Measurements from ENCODE around the gene CGRRF1.

CGRRF1 gene

DNA sequence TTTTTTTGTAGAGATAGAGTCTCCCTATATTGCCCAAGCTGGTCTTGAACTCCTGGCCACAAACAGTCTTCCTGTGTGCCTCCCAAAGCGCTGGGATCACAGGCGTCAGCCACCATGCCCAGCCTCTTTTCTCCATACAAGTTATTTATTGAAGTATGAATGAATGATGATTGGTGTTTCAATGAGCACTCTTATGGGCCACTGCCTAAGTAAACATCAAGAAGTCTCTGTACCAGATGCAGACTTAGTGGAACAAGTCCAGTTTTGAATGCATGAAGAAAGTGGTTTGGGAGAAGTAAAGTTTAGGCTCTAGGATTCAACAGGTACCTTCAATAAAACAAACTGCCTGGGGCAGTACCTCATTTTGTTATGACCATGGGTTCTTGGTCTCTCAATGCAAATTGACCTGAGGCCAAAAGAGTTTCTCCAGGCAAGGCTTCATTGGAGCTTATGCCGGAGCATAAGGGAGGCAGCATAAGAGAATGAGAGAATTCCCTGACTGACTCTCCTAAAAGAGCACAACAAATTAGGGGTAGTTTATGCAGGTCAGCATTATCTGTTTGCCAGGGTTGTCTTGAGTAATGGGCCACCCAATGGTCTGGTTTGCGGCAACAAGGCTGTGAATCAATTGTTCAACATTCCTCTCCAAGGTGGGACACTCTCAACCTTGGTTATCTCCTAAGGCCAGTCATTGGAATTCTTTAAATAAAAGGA lies 19.8 kb upstream of the CGRRF1 start:
- DNase-seq: no peak

DNA sequence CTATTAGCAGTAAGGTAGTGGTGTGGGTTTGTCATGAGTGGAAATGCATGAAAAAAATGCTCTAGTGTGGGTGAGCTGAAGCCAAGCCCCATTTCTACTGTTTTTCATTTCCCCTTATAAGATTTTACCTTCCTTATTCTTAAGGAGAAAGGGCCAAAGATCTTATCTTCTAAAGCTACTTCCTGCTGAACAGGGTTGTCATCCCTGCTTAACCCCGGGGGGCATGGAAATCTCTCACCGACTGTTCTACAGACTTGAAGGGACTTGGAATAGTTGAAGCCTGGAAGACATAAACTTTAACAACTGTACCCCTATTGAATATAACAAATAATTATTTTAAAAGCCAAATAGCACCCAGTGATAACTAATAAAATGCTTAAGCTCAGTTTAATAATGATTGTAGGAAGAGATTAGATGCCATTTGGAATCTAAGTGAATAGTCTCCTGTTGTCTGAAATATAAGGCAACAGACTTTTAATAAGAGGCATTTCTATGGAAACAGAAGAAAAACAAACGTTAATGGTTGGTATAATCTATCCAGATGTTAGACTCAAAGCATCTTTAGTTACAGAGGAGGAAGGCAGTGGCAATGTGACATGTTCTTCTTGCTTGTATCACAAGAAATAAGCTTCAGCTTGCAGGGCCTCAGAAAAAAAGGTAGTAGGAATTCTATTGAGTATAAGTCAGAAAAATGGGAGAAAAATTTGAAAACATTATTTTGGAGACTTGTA lies 19.1 kb upstream of the CGRRF1 start:
- DNase-seq: no peak

GRCh38 chr14:54493293-54493692 lies 16.4 kb upstream of the CGRRF1 start:
- no peak for DNase-seq

DNA sequence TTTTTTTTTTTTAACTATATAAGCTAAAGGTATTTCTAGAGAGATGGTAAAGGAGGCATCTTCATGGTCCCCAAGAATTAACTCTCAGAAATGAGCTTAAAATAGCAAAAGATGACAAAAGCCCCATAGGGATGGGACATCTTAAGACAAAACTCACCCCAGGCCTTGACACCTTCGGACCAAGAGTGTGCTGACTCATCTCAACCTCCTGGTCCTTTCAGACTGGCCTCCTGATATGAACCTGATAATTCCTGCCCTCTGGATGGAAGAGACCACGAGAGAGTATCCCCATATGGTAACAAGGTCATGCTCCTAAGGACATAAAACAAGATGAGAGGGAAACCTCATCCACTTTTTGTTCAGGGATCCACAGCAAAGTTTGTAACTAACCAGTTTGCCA lies 12.5 kb upstream of the CGRRF1 start:
- no peak for DNase-seq

GRCh38 chr14:54498095-54498531 lies 11.6 kb upstream of the CGRRF1 start:
- DNase-seq: no peak

- DNase-seq: no peak
Observed at GRCh38 chr14:54498579-54498978, 11.1 kb upstream of the CGRRF1 start.

DNA sequence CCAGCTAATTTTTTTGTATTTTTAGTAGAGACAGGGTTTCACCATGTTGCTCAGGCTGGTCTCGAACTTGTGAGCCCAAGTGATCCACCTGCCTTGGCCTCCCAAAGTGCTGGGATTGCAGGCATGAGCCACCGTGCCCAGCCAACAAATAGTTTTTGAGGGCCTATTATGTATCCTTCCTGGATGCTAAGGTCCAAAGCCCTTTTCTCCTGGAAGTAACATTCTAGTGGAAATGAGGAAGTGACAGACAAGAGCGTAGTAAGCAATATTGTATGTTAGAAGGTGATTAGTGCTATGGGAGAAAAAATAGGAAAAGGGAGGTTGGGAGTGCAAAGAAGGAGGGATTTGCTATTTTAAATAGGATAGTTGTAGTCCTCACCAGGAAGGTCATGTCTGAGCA lies 9.0 kb upstream of the CGRRF1 start:
- no peak for DNase-seq

DNA sequence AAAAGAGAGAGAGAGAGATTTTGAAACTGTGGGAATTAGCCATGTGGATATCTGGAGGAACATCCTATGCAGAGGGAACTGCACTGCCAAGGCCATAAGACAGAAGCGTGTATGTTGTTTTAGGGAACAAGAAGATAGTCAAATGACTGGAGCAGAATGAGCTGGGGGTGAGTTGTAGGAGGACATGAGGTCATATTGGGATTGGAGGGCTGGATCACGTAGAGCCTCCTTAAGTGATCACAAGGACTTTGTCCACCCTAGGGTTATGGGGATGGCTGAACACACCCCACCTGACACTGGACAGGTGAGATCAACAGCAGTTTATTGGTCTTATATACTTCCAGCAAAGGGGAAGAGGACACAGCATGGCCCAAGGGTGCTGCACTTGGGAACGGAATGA lies 8.2 kb upstream of the CGRRF1 start:
- no peak for DNase-seq

DNA sequence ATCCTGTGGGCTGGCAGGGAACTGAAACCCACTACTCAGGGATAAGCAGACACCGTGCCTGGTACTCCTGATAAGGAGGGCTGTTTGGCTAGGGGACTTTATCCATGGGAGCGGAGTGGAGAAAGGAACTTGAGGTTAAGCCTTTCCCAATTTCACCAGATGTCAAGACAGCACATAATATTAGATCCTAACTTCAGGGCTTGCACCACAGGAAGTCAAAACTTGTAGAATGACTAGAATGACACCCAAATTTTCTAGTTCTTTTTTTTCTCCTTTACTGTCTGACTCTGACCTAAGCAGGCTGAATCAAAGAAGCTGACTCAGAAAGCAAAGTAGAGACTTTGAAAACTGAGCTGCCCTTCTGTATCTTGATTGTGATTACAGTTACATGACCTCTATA lies 7.1 kb upstream of the CGRRF1 start:
- no peak for DNase-seq

- peak; percentile 69 for DNase-seq
Observed at GRCh38 chr14:54503486-54503885, 6.2 kb upstream of the CGRRF1 start.

GRCh38 chr14:54512393-54512792 lies 2.7 kb downstream of the CGRRF1 start:
- DNase-seq: no peak

DNA sequence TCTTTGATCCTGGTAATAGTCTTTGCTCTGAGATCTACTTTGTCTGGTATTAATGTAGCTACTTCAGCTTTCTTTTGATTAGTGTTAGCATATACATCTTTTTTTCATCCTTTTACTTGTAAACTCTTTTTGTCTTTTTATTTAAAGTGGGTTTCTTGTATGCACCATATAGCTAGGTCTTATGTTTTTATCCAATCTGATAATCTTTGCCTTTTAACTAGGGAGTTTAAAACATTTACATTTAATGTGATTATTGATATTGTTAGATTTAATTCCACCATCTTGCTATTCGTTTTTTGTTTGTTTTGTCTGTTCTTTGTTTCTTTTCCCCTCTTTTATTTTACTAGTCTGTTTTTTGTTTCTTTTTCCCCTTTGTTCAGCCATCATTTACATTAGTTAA lies 6.0 kb downstream of the CGRRF1 start:
- no peak for DNase-seq

DNA sequence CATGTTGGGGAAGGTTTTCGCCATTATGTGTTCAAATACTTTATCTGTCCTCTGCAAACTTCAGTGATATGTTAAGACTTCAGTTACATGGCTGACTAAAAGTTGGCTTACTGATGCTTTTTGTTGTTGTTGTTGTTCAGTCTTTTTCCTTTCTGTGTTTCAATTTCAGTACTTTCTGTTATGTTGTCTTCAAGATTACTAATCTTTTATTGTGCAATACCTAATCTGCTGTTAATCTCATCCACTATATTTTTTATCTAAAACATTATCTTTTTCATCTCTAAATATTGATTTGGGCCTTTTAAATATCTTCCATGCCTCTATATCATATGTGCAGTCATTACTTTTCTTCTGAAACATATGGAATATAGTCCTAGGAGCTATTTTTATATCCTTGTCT lies 7.0 kb downstream of the CGRRF1 start:
- DNase-seq: no peak

DNA sequence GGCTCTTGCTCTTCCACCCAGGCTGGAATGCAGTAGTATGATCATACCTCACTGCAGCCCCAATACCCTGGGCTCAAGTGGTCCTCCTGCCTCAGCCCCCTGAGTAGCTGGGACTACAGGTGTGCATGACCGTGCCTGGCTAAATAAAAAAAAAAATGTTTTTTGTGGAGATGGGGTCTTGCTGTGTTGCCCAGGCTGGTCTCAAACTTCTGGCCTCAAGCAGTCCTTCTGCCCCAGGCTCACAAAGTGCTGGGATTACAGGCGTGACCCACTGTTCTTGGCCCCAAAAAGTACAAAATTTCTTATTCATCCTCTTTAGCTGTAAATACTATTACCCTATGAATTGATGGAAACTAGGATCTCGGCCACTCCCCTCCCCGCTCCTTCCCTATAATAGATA lies 14.7 kb downstream of the CGRRF1 start:
- no peak for DNase-seq

GRCh38 chr14:54528973-54529372 lies 19.3 kb downstream of the CGRRF1 start:
- DNase-seq: no peak

DNA sequence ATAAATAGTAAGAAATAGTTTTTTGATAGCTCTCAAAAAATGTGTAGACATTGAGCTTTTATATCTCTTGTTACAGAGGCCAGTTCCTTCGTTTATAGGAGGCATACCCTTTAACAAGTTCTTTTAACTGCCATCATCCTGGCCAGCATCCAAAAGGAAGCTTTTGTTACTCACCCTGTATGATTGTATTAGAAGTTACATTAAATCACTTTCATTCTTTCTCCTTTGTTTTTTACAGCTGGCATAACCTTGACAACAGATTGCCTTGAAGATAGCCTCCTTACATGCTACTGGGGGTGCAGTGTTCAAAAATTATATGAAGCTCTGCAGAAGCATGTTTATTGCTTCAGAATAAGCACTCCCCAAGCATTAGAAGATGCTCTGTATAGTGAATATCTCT lies 20.1 kb downstream of the CGRRF1 start:
- DNase-seq: peak; percentile 40

- no peak for DNase-seq
Observed at GRCh38 chr14:54532111-54533012, 22.7 kb downstream of the CGRRF1 start.

GRCh38 chr14:54533100-54533499 lies 23.4 kb downstream of the CGRRF1 start:
- DNase-seq: no peak

DNA sequence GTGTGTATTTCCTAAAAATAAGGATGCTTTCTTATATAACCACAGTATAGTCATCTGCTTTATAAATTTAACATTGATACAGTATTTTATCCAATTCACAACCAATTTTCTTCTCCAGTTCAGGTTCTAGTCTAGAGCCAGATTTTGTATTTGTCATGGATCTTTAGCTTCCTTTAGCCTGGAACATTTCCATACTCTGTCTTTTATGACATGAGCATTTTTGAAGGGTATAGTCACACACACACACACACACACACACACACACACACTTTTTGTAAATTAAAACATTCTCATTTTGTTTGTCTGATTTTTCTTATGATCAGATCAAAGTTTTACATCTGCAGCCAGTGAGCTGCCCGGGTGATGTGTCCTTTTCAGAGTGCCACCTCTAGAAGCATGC lies 25.4 kb downstream of the CGRRF1 start:
- peak; percentile 16 for DNase-seq

DNA sequence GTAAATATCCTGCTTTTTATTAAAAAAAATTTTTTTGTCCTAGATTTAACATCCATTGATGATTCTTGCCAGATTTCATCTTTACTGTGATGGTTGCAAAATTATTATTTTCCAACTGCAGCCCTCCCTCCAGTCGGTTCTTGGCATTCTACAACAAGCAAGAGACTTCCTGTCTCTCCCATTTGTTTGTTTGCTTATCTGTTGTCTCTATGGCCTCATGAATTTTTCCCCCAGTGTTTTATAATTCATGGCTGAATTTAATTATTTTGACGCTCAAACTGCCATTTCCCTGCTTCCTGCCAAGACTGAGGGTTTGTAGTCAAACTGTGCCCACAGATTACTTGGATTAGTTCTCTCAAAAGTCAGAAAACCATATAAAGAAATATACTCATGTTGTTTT lies 25.9 kb downstream of the CGRRF1 start:
- DNase-seq: no peak

DNA sequence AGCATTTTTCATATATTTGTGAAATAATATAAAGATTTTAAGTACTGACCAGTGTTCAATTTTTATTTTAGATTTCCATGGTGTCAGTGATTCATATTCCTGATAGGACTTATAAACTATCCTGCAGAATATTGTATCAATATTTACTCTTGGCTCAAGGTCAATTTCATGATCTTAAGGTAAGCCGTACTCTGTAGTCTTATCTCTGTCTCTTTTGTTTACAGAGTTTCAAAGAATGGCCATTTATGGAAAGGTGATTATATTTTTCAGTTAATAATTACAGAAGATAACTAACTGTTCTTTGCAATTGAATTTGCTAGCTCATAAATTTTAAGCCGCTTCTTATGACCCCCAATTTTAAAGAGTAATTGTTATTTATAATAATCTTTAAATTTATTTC lies 27.9 kb downstream of the CGRRF1 start:
- no peak for DNase-seq

GRCh38 chr14:54538055-54538454 lies 28.3 kb downstream of the CGRRF1 start:
- no peak for DNase-seq

- DNase-seq: no peak
Observed at GRCh38 chr14:54547583-54547982, 37.9 kb downstream of the CGRRF1 start.

Measured in fibroblast of skin of scalp (primary cell).